Measurements from ENCODE around the gene ARMC8. TPM values are rescaled to one million over a fixed set of nuclear protein-coding genes. Genes with fewer than 3 reads are reported as not detected.

Gene ARMC8
- total and polyA plus RNA-seq, 7 donors, result 12.0 to 75.0 (median 67.6) TPM

GRCh38 chr3:138340511-138340910 is 153.4 kb downstream of the ARMC8 start:
- TF ChIP-seq EP300 (IDR thresholded peaks at IDR 0.05), result no peak
- no peak for TF ChIP-seq CTCF (IDR thresholded peaks at IDR 0.05)
- TF ChIP-seq POLR2A (IDR thresholded peaks at IDR 0.05), result no peak
- no peak for TF ChIP-seq POLR2AphosphoS5 (IDR thresholded peaks at IDR 0.05)
- DNase-seq, result no peak
- H3K27ac ChIP-seq, result no peak overlapping the region
- WGBS, 2 donors, result 74 to 91% methylated on average over 5 of the region's 5 CpGs
- no peaks in the 10 kb centered on the region for H3K36me3 ChIP-seq
- no peaks in the 10 kb centered on the region for H3K4me1 ChIP-seq
- intact Hi-C loops (cut with DNase I), result no loop called here
- H3K9me3 ChIP-seq, result no peaks in the 10 kb centered on the region
- no peaks in the 10 kb centered on the region for H3K27me3 ChIP-seq
- H3K4me3 ChIP-seq, result no peak overlapping the region

- 75 to 81% methylated on average over 1 of the region's 1 CpG for WGBS, 2 donors
These were observed 157.7 kb downstream of the ARMC8 start for GRCh38 chr3:138344754-138345153.

More at GRCh38 chr3:138344754-138345153, 157.7 kb downstream of the ARMC8 start:
- H3K4me1 ChIP-seq, result peaks cover 0 to 14% (median 12%) of the 10 kb centered on the region in 4 donors
- intact Hi-C loops (cut with DNase I), result no loop called here
- H3K4me3 ChIP-seq, result no peak overlapping the region
- H3K27me3 ChIP-seq, result no peaks in the 10 kb centered on the region
- TF ChIP-seq POLR2A (IDR thresholded peaks at IDR 0.05) (no peak), POLR2AphosphoS5 (IDR thresholded peaks at IDR 0.05) (no peak), CTCF (IDR thresholded peaks at IDR 0.05) (no peak), EP300 (IDR thresholded peaks at IDR 0.05) (no peak)
- H3K9me3 ChIP-seq, result no peaks in the 10 kb centered on the region
- H3K27ac ChIP-seq, result no peak overlapping the region
- DNase-seq, result no peak
- H3K36me3 ChIP-seq, result no peaks in the 10 kb centered on the region

Other genes starting within 250 kb of the ARMC8 start
- not detected for gene CLDN18, start 177.1 kb upstream of the ARMC8 start, total RNA-seq
- gene CLDN18, start 177.1 kb upstream of the ARMC8 start, polyA plus RNA-seq, result 1 to 10 TPM in 1 of 3 donors, under 1 TPM in 1, not detected in 1; 0.10 to 1.8 TPM
- gene DZIP1L, start 71.7 kb upstream of the ARMC8 start, total RNA-seq, result 10 to 100 TPM; 11.2 to 33.0 (median 23.7) TPM
- gene DZIP1L, start 71.7 kb upstream of the ARMC8 start, polyA plus RNA-seq, result 1 to 10 TPM in 2 of 3 donors, not detected in 1; 1.2 to 1.7 TPM
- gene A4GNT, start 54.9 kb upstream of the ARMC8 start, total RNA-seq, result not detected
- not detected for gene A4GNT, start 54.9 kb upstream of the ARMC8 start, polyA plus RNA-seq
- 10 to 100 TPM in 2 of 4 donors, 1 to 10 TPM in 2; 9.6 to 15.1 (median 11.1) TPM for gene DBR1, start 12.4 kb upstream of the ARMC8 start, total RNA-seq
- gene DBR1, start 12.4 kb upstream of the ARMC8 start, polyA plus RNA-seq, result 1 to 10 TPM; 6.6 to 7.6 (median 6.9) TPM
- not detected for gene NME9, start 142.6 kb downstream of the ARMC8 start, total RNA-seq
- gene NME9, start 142.6 kb downstream of the ARMC8 start, polyA plus RNA-seq, result under 1 TPM in 1 of 3 donors, not detected in 2; 0.23 TPM
- 10 to 100 TPM; 24.4 to 36.8 (median 30.0) TPM for gene MRAS, start 161.3 kb downstream of the ARMC8 start, total RNA-seq
- 10 to 100 TPM in 1 of 3 donors, 1 to 10 TPM in 2; 3.5 to 14.8 (median 7.2) TPM for gene MRAS, start 161.3 kb downstream of the ARMC8 start, polyA plus RNA-seq
- 10 to 100 TPM; 15.1 to 19.4 (median 17.2) TPM for gene ESYT3, start 247.3 kb downstream of the ARMC8 start, total RNA-seq
- under 1 TPM; 0.23 to 0.63 (median 0.60) TPM for gene ESYT3, start 247.3 kb downstream of the ARMC8 start, polyA plus RNA-seq